Upper lobe of left lung (tissue), 6 donors: ENCODE data around the gene NDUFV3. TPM values are rescaled to one million over a fixed set of nuclear protein-coding genes. Genes with fewer than 3 reads are reported as not detected.

Experiments
- ATAC-seq, 2 donors: fragments of 200-7000 bp; cut with Tn5 transposase; one replicate each; pipeline ENCODE4 v1.9.1; 2022; ENCODE audit warnings: mild to moderate bottlenecking in 2 of 2, moderate library complexity in 2 of 2; ENCODE audit not compliant: low FRiP score in 2 of 2
- DNase-seq, 2 donors: peaks; one replicate each; pipeline ENCODE4 v3.0.0-alpha.2; 2019 to 2020
- H3K27ac ChIP-seq, 4 donors: fragments of 200-600 bp; sonication (generic); one replicate each; pipeline ENCODE4 v1.5.1; 2016 to 2019
- H3K27me3 ChIP-seq, 4 donors: fragments of 200-600 bp; sonication (generic); one replicate each; pipeline ENCODE4 v1.5.1; 2017 to 2019
- H3K36me3 ChIP-seq, 4 donors: fragments of 200-600 bp; sonication (generic); one replicate each; pipeline ENCODE4 v1.5.1; 2016 to 2019
- H3K4me1 ChIP-seq, 4 donors: fragments of 200-600 bp; sonication (generic); one replicate each; pipeline ENCODE4 v1.5.1; 2018 to 2019
- H3K4me3 ChIP-seq, 4 donors: fragments of 200-600 bp; sonication (generic); one replicate each; pipeline ENCODE4 v1.5.1; 2017 to 2019; ENCODE audit warnings: mild to moderate bottlenecking in 2 of 4, moderate library complexity in 1 of 4
- H3K9me3 ChIP-seq, 4 donors: fragments of 200-600 bp; sonication (generic); one replicate each; pipeline ENCODE4 v1.5.1; 2018 to 2019
- CTCF ChIP-seq, 6 experiments: fragments of 450-650 bp in 4 of 6; fragments of 200-600 bp in 2 of 6; sonication (generic) in 2 of 6; IDR thresholded peaks; one replicate each; pipeline ENCODE4 v1.5.1; 2016 to 2019; ENCODE audit warnings: antibody characterized with exemption in 6 of 6
- EP300 ChIP-seq, 4 donors: sonication (generic); formaldehyde crosslinking; IDR thresholded peaks; one replicate each; pipeline ENCODE4 v1.5.1; 2017; ENCODE audit warnings: antibody characterized with exemption in 4 of 4, control low read depth in 2 of 4
- POLR2A ChIP-seq, 4 donors: fragments of 450-650 bp; IDR thresholded peaks; one replicate each; pipeline ENCODE4 v1.5.1; 2016 to 2017; ENCODE audit warnings: antibody characterized with exemption in 4 of 4, mild to moderate bottlenecking in 2 of 4
- POLR2AphosphoS5 ChIP-seq, 2 donors: sonication (generic); formaldehyde crosslinking; IDR thresholded peaks; one replicate each; pipeline ENCODE4 v1.5.1; 2017; ENCODE audit warnings: antibody characterized with exemption in 2 of 2
- WGBS, 2 donors: methylation state at CpG; one replicate each; pipeline ENCODE4 v1.1.5; 2017 to 2018; 5-methylcytosine and 5-hydroxymethylcytosine counted together
- small RNA-seq, 4 donors: library from RNA; depleted of rRNA; stranded (forward); fragments of <200 nt; gene quantifications; one replicate each; pipeline ENCODE3, GENCODE V24; 2016
- total RNA-seq, 6 donors: library from RNA; depleted of rRNA in 4 of 6; stranded (reverse); fragments of >200 nt in 4 of 6; gene quantifications; one replicate each; pipeline versions ENCODE4 v1.1.0 to v1.2.1, GENCODE V29; 2016 to 2021
- donor health status: DM: no; HTN: no; CAD: no; lungs with moderate emphysema.
- donor health status: DM: no; HTN: yes; CAD: no; lungs with severe emphysema.

The NDUFV3 gene
- total RNA-seq, 6 donors from 2014 or later = 33.7 to 97.4 (median 44.9) TPM

- WGBS, 2 donors = 81 to 89% methylated on average over 4 to 6 of the region's 6 CpGs
- H3K4me1 ChIP-seq = no peaks in the 10 kb centered on the region
Measured at GRCh38 chr21:42962380-42963007, 69.4 kb downstream of the NDUFV3 start.

More at GRCh38 chr21:42962380-42963007, 69.4 kb downstream of the NDUFV3 start:
- DNase-seq = no peak
- TF ChIP-seq POLR2AphosphoS5 (IDR thresholded peaks at IDR 0.05) (no peak), EP300 (IDR thresholded peaks at IDR 0.05) (no peak), POLR2A (IDR thresholded peaks at IDR 0.05) (no peak), CTCF (IDR thresholded peaks at IDR 0.05) (no peak)
- no peak for ATAC-seq
- no peak overlapping the region for H3K27ac ChIP-seq
- no peak overlapping the region for H3K4me3 ChIP-seq
- H3K27me3 ChIP-seq = no peaks in the 10 kb centered on the region
- H3K36me3 ChIP-seq = no peaks in the 10 kb centered on the region
- no peaks in the 10 kb centered on the region for H3K9me3 ChIP-seq

Small RNA genes lying within 50 kb of the gene (small RNA-seq; reads per million reads assigned to genes)
- gene MIR5692B = 0 reads per million in 4 donors

Other genes starting within 250 kb of the NDUFV3 start
- gene PDE9A, start 239.7 kb upstream of the NDUFV3 start, total RNA-seq = 10 to 100 TPM in 2 of 6 donors, 1 to 10 TPM in 4; 4.0 to 12.4 (median 6.6) TPM
- gene WDR4, start 13.8 kb upstream of the NDUFV3 start, total RNA-seq = 10 to 100 TPM; 10.2 to 49.2 (median 18.6) TPM
- gene ERVH48-1, start 32.3 kb downstream of the NDUFV3 start, total RNA-seq = under 1 TPM in 4 of 6 donors, not detected in 2; 0.09 to 0.33 (median 0.15) TPM
- 10 to 100 TPM in 5 of 6 donors, 1 to 10 TPM in 1; 9.7 to 54.5 (median 11.5) TPM for gene PKNOX1, start 81.3 kb downstream of the NDUFV3 start, total RNA-seq
- gene CBS, start 182.5 kb downstream of the NDUFV3 start, total RNA-seq = 10 to 100 TPM; 29.7 to 80.8 (median 57.7) TPM
- gene U2AF1, start 214.3 kb downstream of the NDUFV3 start, total RNA-seq = 10 to 100 TPM in 5 of 6 donors, 1 to 10 TPM in 1; 8.9 to 78.6 (median 58.1) TPM